Endodermal cell (in vitro differentiated cells): ENCODE data around the gene PTPRE. TPM values are rescaled to one million over a fixed set of nuclear protein-coding genes. Genes with fewer than 3 reads are reported as not detected.

ENCODE experiments used
- DNase-seq: peaks from one replicate; pipeline ENCODE4 v3.0.0-alpha.2; 2017
- H3K27ac ChIP-seq: 2 replicates; pipeline ENCODE4 v1.5.1; 2013; ENCODE audit warnings: mild to moderate bottlenecking, low read depth, low read length, moderate library complexity
- H3K27me3 ChIP-seq: 2 replicates; pipeline ENCODE4 v1.6.1; 2013; ENCODE audit warnings: mild to moderate bottlenecking, low read length, moderate library complexity; ENCODE audit not compliant: insufficient read depth, control insufficient read depth, poor library complexity, severe bottlenecking
- H3K36me3 ChIP-seq: 2 replicates; pipeline ENCODE4 v1.7.0; 2013; ENCODE audit warnings: mild to moderate bottlenecking, low read length, moderate library complexity; ENCODE audit not compliant: control insufficient read depth, insufficient read depth
- H3K4me1 ChIP-seq: one replicate; pipeline ENCODE4 v1.7.0; 2013; ENCODE audit warnings: low read length; ENCODE audit not compliant: control insufficient read depth, insufficient read depth
- H3K4me3 ChIP-seq: 2 replicates; pipeline ENCODE4 v1.5.1; 2013; ENCODE audit warnings: mild to moderate bottlenecking, low read length, moderate library complexity
- H3K9ac ChIP-seq: 2 replicates; pipeline ENCODE4 v1.6.1; 2013; ENCODE audit warnings: mild to moderate bottlenecking, low read length, moderate library complexity; ENCODE audit not compliant: poor library complexity, severe bottlenecking; ENCODE audit errors: extremely low read depth
- H3K9me3 ChIP-seq: 2 replicates; pipeline ENCODE4 v1.6.1; 2013; ENCODE audit warnings: mild to moderate bottlenecking, low read length, moderate library complexity; ENCODE audit not compliant: control insufficient read depth
- H3K27ac Mint-ChIP-seq: 2 replicates; pipeline ENCODE4 v1.8.0; 2020; ENCODE audit warnings: mixed read lengths
- H3K27me3 Mint-ChIP-seq: 2 replicates; pipeline ENCODE4 v1.8.0; 2021; ENCODE audit warnings: mild to moderate bottlenecking, mixed read lengths; ENCODE audit not compliant: insufficient read depth
- H3K36me3 Mint-ChIP-seq: 2 replicates; pipeline ENCODE4 v1.8.0; 2020; ENCODE audit warnings: low read depth, mixed read lengths
- H3K4me1 Mint-ChIP-seq: 2 replicates; pipeline ENCODE4 v1.8.0; 2020; ENCODE audit warnings: mixed read lengths
- H3K4me3 Mint-ChIP-seq: 2 replicates; pipeline ENCODE4 v1.8.0; 2020; ENCODE audit warnings: mild to moderate bottlenecking, moderate library complexity, mixed read lengths
- H3K9me3 Mint-ChIP-seq: 2 replicates; pipeline ENCODE4 v1.8.0; 2020; ENCODE audit warnings: mild to moderate bottlenecking, mixed read lengths
- WGBS, 2 experiments: methylation state at CpG; one replicate each; pipeline versions ENCODE4 v1.1.5 to v1.1.7; 2013; ENCODE audit warnings: missing lambda C conversion rate in 2 of 2, mixed read lengths in 1 of 2; ENCODE audit not compliant: insufficient coverage in 1 of 2, insufficient read length in 1 of 2; 5-methylcytosine and 5-hydroxymethylcytosine counted together
- total RNA-seq, 2 donors: library from RNA; stranded (reverse); fragmentation: NEBNext Ultra II Directional in 1 of 2; extraction: Animal tissue kit (Norgen Biotek cat#: 25700) in 1 of 2; gene quantifications; 2 replicates in 1 of 2; 3 replicates in 1 of 2; pipeline ENCODE4 v1.2.1, GENCODE V29; 2021
- TF ChIP-seq, protein P1 (sequence below): fragments of 200-600 bp; sonication (generic); conservative IDR thresholded peaks from 2 replicates; pipeline ENCODE4 v1.5.0; 2021; ENCODE audit warnings: antibody characterized with exemption, mild to moderate bottlenecking

PTPRE gene
- total RNA-seq, 2 donors from 2014 or later: 0.75 to 3.0 TPM

DNA sequence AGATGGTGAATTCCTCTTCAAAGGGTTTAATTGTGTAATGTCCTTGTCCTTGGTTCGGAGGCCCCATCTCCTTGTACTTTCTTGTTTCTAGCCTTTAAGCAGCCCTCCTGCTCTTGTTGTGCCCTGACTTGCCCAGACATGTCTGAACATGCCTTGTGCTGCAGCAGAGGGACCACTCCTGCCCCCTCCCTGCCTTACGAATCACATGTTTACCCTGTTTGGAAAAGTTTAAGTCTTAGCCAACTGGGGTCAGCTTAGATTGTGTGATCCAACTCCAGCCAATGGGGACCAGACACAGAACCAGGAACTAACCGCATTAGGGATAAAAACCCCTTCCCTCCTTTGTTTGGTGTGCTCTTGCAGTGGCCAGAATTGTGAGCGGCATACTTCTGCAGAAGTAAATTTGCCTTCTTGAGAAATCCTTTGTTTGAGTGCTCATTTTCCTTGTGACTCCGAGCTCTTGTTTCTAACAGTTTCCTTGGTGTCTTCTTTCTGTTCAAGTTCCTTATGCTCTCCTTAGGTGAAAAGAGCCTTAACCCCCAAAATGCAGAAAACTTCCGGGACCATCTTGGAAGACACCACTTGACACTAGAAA is 43.6 kb upstream of the PTPRE start:
- Histone ChIP-seq H3K36me3 (no peaks in the 10 kb centered on the region), H3K27me3 (no peaks in the 10 kb centered on the region), H3K9ac (no peak overlapping the region), H3K9me3 (peaks cover 12% of the 10 kb centered on the region), H3K4me1 (no peaks in the 10 kb centered on the region), H3K4me3 (no peak overlapping the region), H3K27ac (no peak overlapping the region)
- Mint-ChIP-seq H3K27me3 (peaks cover 3% of the 10 kb centered on the region), H3K9me3 (peaks cover 18% of the 10 kb centered on the region), H3K4me1 (no peaks in the 10 kb centered on the region), H3K4me3 (no peak overlapping the region), H3K27ac (no peak overlapping the region), H3K36me3 (no peaks in the 10 kb centered on the region)
- TF ChIP-seq, protein P1, sequence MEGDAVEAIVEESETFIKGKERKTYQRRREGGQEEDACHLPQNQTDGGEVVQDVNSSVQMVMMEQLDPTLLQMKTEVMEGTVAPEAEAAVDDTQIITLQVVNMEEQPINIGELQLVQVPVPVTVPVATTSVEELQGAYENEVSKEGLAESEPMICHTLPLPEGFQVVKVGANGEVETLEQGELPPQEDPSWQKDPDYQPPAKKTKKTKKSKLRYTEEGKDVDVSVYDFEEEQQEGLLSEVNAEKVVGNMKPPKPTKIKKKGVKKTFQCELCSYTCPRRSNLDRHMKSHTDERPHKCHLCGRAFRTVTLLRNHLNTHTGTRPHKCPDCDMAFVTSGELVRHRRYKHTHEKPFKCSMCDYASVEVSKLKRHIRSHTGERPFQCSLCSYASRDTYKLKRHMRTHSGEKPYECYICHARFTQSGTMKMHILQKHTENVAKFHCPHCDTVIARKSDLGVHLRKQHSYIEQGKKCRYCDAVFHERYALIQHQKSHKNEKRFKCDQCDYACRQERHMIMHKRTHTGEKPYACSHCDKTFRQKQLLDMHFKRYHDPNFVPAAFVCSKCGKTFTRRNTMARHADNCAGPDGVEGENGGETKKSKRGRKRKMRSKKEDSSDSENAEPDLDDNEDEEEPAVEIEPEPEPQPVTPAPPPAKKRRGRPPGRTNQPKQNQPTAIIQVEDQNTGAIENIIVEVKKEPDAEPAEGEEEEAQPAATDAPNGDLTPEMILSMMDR: no peak
- WGBS, 2 experiments: 92 to 94% methylated on average over 6 of the region's 6 CpGs
- DNase-seq: no peak

DNA sequence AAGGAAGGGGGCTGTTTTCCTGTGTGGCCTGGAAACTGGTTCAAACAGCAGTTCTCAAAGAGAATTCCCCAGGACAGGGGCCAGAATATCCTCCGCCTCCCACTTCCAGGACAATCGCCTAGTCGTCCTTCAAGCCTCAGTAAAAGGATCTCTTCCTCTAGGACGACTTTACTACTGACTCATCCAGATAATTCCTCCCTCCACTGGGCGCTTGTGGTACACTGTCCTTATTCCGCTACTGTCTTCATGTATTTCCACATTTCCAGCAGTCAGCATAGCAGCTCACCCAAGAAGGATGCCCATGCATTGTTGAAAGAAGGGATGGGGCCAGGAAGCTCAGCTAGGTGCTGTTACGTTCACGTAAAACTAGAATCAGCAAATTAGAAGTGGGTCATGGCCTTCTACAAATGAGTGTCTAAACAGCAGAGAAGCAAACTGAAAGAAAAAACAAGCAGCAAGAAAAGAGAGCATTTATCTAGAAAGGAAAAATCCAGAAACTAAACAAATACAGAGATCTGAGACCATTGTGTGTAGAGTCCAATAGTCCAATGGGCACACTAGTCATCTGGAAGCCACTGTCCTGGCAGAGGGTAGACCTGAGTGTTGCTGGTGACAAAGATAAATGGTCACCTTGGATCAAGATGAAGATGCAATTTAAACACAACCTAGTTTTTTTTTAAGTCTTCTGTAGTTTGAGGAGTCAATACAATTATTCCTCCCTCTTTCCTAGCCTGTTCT is 40.5 kb upstream of the PTPRE start:
- no peak overlapping the region for H3K27ac ChIP-seq
- no peaks in the 10 kb centered on the region for H3K36me3 ChIP-seq
- H3K9me3 Mint-ChIP-seq: peaks cover 14% of the 10 kb centered on the region
- 90 to 93% methylated on average over 4 to 8 of the region's 8 CpGs for WGBS, 2 experiments
- H3K9ac ChIP-seq: no peak overlapping the region
- H3K36me3 Mint-ChIP-seq: no peaks in the 10 kb centered on the region
- TF ChIP-seq, protein P1: no peak
- no peaks in the 10 kb centered on the region for H3K4me1 Mint-ChIP-seq
- no peak overlapping the region for H3K4me3 ChIP-seq
- no peaks in the 10 kb centered on the region for H3K27me3 ChIP-seq
- no peak for DNase-seq
- H3K4me3 Mint-ChIP-seq: no peak overlapping the region
- no peaks in the 10 kb centered on the region for H3K27me3 Mint-ChIP-seq
- no peaks in the 10 kb centered on the region for H3K4me1 ChIP-seq
- no peak overlapping the region for H3K27ac Mint-ChIP-seq
- peaks cover 21% of the 10 kb centered on the region for H3K9me3 ChIP-seq

DNA sequence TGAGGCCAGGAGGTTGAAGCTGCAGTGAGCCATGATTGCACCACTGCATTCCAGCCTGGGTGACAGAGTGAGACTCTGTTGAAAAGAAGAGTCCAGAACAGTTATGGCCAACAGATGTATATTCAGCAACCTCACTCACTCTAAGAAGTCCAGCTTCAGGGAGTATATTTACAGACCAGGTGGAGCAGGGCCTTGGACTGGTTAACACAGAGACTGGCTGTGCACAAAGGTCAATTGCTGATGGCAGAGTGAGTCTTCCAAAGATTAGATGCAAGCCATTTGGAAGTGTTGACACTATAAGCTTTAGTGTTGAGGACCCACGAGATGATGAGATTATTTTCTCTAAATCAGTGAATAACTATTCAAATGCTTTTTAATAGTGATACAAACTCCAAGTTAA is 39.1 kb upstream of the PTPRE start:
- Mint-ChIP-seq H3K27me3 (no peaks in the 10 kb centered on the region), H3K4me3 (no peak overlapping the region), H3K9me3 (peaks cover 14% of the 10 kb centered on the region), H3K27ac (no peak overlapping the region), H3K4me1 (no peaks in the 10 kb centered on the region), H3K36me3 (no peaks in the 10 kb centered on the region)
- Histone ChIP-seq H3K9me3 (peaks cover 21% of the 10 kb centered on the region), H3K4me3 (no peak overlapping the region), H3K27me3 (no peaks in the 10 kb centered on the region), H3K4me1 (no peaks in the 10 kb centered on the region), H3K9ac (no peak overlapping the region), H3K27ac (no peak overlapping the region), H3K36me3 (no peaks in the 10 kb centered on the region)
- TF ChIP-seq, protein P1: no peak
- no peak for DNase-seq
- 100% methylated on average over 1 of the region's 1 CpG; no CpG with 5 or more reads in 1 of the 2 experiments for WGBS, 2 experiments
